HG03565 (cell line): ENCODE results near the gene PAIP2B.
"Not testable (repeated sequence)": the region's sequence is repeated elsewhere in the genome, so short reads cannot be mapped to it uniquely, and the experiment has no call there.

Experiments
- ATAC-seq: cut with Tn5 transposase; IDR thresholded peaks from one replicate; pipeline ENCODE4 v1.9.1; 2021; ENCODE audit warnings: mild to moderate bottlenecking, moderate library complexity; ENCODE audit not compliant: unreplicated experiment

PAIP2B gene

GRCh38 chr2:71226965-71227560, at the start of gene PAIP2B:
PAIP2B (minus strand) TSS chr2:71227103; CDS start chr2:71202589, 24,514 bp downstream.
- ATAC-seq = peak; percentile 93

- no peak for ATAC-seq
These were observed 49.0 kb upstream of the PAIP2B start for GRCh38 chr2:71275939-71276310.

GRCh38 chr2:71269511-71270090, 42.7 kb upstream of the PAIP2B start:
- no peak for ATAC-seq

GRCh38 chr2:71263386-71263785, 36.5 kb upstream of the PAIP2B start:
- ATAC-seq = no peak

GRCh38 chr2:71261534-71261933, 34.6 kb upstream of the PAIP2B start:
- no peak for ATAC-seq

GRCh38 chr2:71256421-71256820, 29.5 kb upstream of the PAIP2B start:
- no peak for ATAC-seq

- no peak for ATAC-seq
These were observed 27.9 kb upstream of the PAIP2B start for GRCh38 chr2:71254776-71255175.

GRCh38 chr2:71254078-71254477, 27.2 kb upstream of the PAIP2B start:
- no peak for ATAC-seq

- no peak for ATAC-seq
These were observed 26.6 kb upstream of the PAIP2B start for GRCh38 chr2:71253476-71253875.

GRCh38 chr2:71252862-71253261, 26.0 kb upstream of the PAIP2B start:
- no peak for ATAC-seq

- ATAC-seq = no peak
These were observed 24.0 kb upstream of the PAIP2B start for GRCh38 chr2:71250935-71251334.

GRCh38 chr2:71244302-71244660, 17.4 kb upstream of the PAIP2B start:
- no peak for ATAC-seq

GRCh38 chr2:71243634-71244301, 16.9 kb upstream of the PAIP2B start:
- ATAC-seq = no peak

- no peak for ATAC-seq
These were observed 13.9 kb upstream of the PAIP2B start for GRCh38 chr2:71240794-71241193.

- ATAC-seq = no peak
These were observed 11.2 kb upstream of the PAIP2B start for GRCh38 chr2:71238089-71238488.

GRCh38 chr2:71235930-71236587, 9.2 kb upstream of the PAIP2B start:
- no peak for ATAC-seq

GRCh38 chr2:71233072-71233471, 6.2 kb upstream of the PAIP2B start:
- not testable (repeated sequence) for ATAC-seq

GRCh38 chr2:71226096-71226964, 573 bp downstream of the PAIP2B start:
- no peak for ATAC-seq

GRCh38 chr2:71224935-71225334, 2.0 kb downstream of the PAIP2B start:
- ATAC-seq = no peak

GRCh38 chr2:71224457-71224856, 2.4 kb downstream of the PAIP2B start:
- no peak for ATAC-seq

- no peak for ATAC-seq
These were observed 3.1 kb downstream of the PAIP2B start for GRCh38 chr2:71223767-71224333.
